Fibroblast of mammary gland (primary cell): ENCODE data around the gene SMDT1.

Source experiments
- DNase-seq: peaks from one replicate; pipeline ENCODE4 v3.0.0-alpha.2; 2010; ENCODE audit warnings: low read depth
- H3K4me3 ChIP-seq: 2 replicates; pipeline ENCODE4 v1.5.1; 2011; ENCODE audit warnings: low read depth, mild to moderate bottlenecking, low read length, moderate library complexity; ENCODE audit not compliant: control insufficient read depth
- CTCF ChIP-seq: conservative IDR thresholded peaks from 2 replicates; pipeline ENCODE4 v1.5.1; 2011; ENCODE audit warnings: low read depth, low read length, inconsistent platforms; ENCODE audit not compliant: control insufficient read depth, insufficient read depth

The SMDT1 gene

GRCh38 chr22:42079319-42080251 lies at the start of gene SMDT1:
SMDT1 (plus strand) TSS chr22:42079700; CDS start chr22:42079769, 69 bp downstream.
- peak; percentile 97 for DNase-seq
- peak within 1 kb of the TSS; percentile 86 for H3K4me3 ChIP-seq
- no peak for TF ChIP-seq CTCF

GRCh38 chr22:42033263-42034181 lies 46.0 kb upstream of the SMDT1 start:
- DNase-seq: no peak
- H3K4me3 ChIP-seq: no peak overlapping the region
- TF ChIP-seq CTCF: no peak

- DNase-seq: no peak
- H3K4me3 ChIP-seq: no peak overlapping the region
- no peak for TF ChIP-seq CTCF
These were observed 44.2 kb upstream of the SMDT1 start for GRCh38 chr22:42035256-42035655.

GRCh38 chr22:42039271-42039670 lies 40.2 kb upstream of the SMDT1 start:
- TF ChIP-seq CTCF: no peak
- peak; percentile 4 for DNase-seq
- H3K4me3 ChIP-seq: no peak overlapping the region

- no peak for TF ChIP-seq CTCF
- DNase-seq: no peak
- H3K4me3 ChIP-seq: no peak overlapping the region
These were observed 37.7 kb upstream of the SMDT1 start for GRCh38 chr22:42041784-42042183.

- no peak for TF ChIP-seq CTCF
- H3K4me3 ChIP-seq: no peak overlapping the region
- no peak for DNase-seq
These were observed 28.8 kb upstream of the SMDT1 start for GRCh38 chr22:42050641-42051180.
